Measurements from ENCODE around the gene BCAS4.
"Not testable (repeated sequence)": the region's sequence is repeated elsewhere in the genome, so short reads cannot be mapped to it uniquely, and the experiment has no call there.

The BCAS4 gene

GRCh38 chr20:50866036-50866685 lies 71.3 kb downstream of the BCAS4 start:
- in situ Hi-C loops (cut with MboI; ENCODE audit: low pct_unique_long_range_greater_than_20kb, low sequenced_read_pairs): no loop called here
- DNase-seq: no peak

- in situ Hi-C loops (cut with MboI; ENCODE audit: low pct_unique_long_range_greater_than_20kb, low sequenced_read_pairs): no loop called here
- no peak for DNase-seq
Observed at GRCh38 chr20:50866831-50867230, 72.0 kb downstream of the BCAS4 start.

- in situ Hi-C loops (cut with MboI; ENCODE audit: low pct_unique_long_range_greater_than_20kb, low sequenced_read_pairs): no loop called here
- no peak for DNase-seq
Observed at GRCh38 chr20:50867805-50868204, 72.9 kb downstream of the BCAS4 start.

GRCh38 chr20:50868509-50869495 lies 73.9 kb downstream of the BCAS4 start:
- no peak for DNase-seq
- in situ Hi-C loops (cut with MboI; ENCODE audit: low pct_unique_long_range_greater_than_20kb, low sequenced_read_pairs): no loop called here

GRCh38 chr20:50870561-50871161 lies 75.8 kb downstream of the BCAS4 start:
- DNase-seq: no peak
- in situ Hi-C loops (cut with MboI; ENCODE audit: low pct_unique_long_range_greater_than_20kb, low sequenced_read_pairs): no loop called here

GRCh38 chr20:50872560-50873425 lies 77.9 kb downstream of the BCAS4 start:
- in situ Hi-C loops (cut with MboI; ENCODE audit: low pct_unique_long_range_greater_than_20kb, low sequenced_read_pairs): no loop called here

GRCh38 chr20:50873585-50873984 lies 78.7 kb downstream of the BCAS4 start:
- in situ Hi-C loops (cut with MboI; ENCODE audit: low pct_unique_long_range_greater_than_20kb, low sequenced_read_pairs): no loop called here
- no peak for DNase-seq

More at GRCh38 chr20:50872560-50873425, 77.9 kb downstream of the BCAS4 start:
- peak; percentile 14 for DNase-seq

GRCh38 chr20:50874111-50874757 lies 79.4 kb downstream of the BCAS4 start:
- DNase-seq: no peak
- in situ Hi-C loops (cut with MboI; ENCODE audit: low pct_unique_long_range_greater_than_20kb, low sequenced_read_pairs): no loop called here

- in situ Hi-C loops (cut with MboI; ENCODE audit: low pct_unique_long_range_greater_than_20kb, low sequenced_read_pairs): no loop called here
- no peak for DNase-seq
Observed at GRCh38 chr20:50874758-50875665, 80.2 kb downstream of the BCAS4 start.

- no peak for DNase-seq
- in situ Hi-C loops (cut with MboI; ENCODE audit: low pct_unique_long_range_greater_than_20kb, low sequenced_read_pairs): no loop called here
Observed at GRCh38 chr20:50876063-50876685, 81.3 kb downstream of the BCAS4 start.

GRCh38 chr20:50876816-50877215 lies 82.0 kb downstream of the BCAS4 start:
- no peak for DNase-seq
- in situ Hi-C loops (cut with MboI; ENCODE audit: low pct_unique_long_range_greater_than_20kb, low sequenced_read_pairs): no loop called here

- in situ Hi-C loops (cut with MboI; ENCODE audit: low pct_unique_long_range_greater_than_20kb, low sequenced_read_pairs): no loop called here
- DNase-seq: no peak
Observed at GRCh38 chr20:50877232-50877743, 82.4 kb downstream of the BCAS4 start.

- in situ Hi-C loops (cut with MboI; ENCODE audit: low pct_unique_long_range_greater_than_20kb, low sequenced_read_pairs): no loop called here
- DNase-seq: no peak
Observed at GRCh38 chr20:50879649-50880550, 85.0 kb downstream of the BCAS4 start.

GRCh38 chr20:50881759-50882424 lies 87.0 kb downstream of the BCAS4 start:
- DNase-seq; in situ Hi-C loops (cut with MboI; ENCODE audit: low pct_unique_long_range_greater_than_20kb, low sequenced_read_pairs): not testable (repeated sequence)

- no peak for DNase-seq
- in situ Hi-C loops (cut with MboI; ENCODE audit: low pct_unique_long_range_greater_than_20kb, low sequenced_read_pairs): no loop called here
Observed at GRCh38 chr20:50883856-50884255, 89.0 kb downstream of the BCAS4 start.

GRCh38 chr20:50885068-50885467 lies 90.2 kb downstream of the BCAS4 start:
- in situ Hi-C loops (cut with MboI; ENCODE audit: low pct_unique_long_range_greater_than_20kb, low sequenced_read_pairs): no loop called here
- DNase-seq: no peak

All from KBM-7 (cell line).